H9 (cell line): Measurements from ENCODE around the gene ASMTL. TPM values are rescaled to one million over a fixed set of nuclear protein-coding genes. Genes with fewer than 3 reads are reported as not detected.

Experiments used
- DNase-seq: peaks from one replicate; pipeline ENCODE4 v3.0.0-alpha.2; 2017
- H2AFZ ChIP-seq: one replicate; pipeline ENCODE4 v1.6.1; 2013; ENCODE audit warnings: mild to moderate bottlenecking, low read length, control low read depth, moderate library complexity
- H2AK5ac ChIP-seq: 2 replicates; pipeline ENCODE4 v1.6.1; 2013; ENCODE audit warnings: low read length, control low read depth, mixed read lengths; ENCODE audit not compliant: insufficient read length
- H2BK120ac ChIP-seq: one replicate; pipeline ENCODE4 v1.6.1; 2013; ENCODE audit warnings: low read depth, mild to moderate bottlenecking, low read length, control low read depth, inconsistent platforms; ENCODE audit not compliant: poor library complexity, severe bottlenecking
- H2BK12ac ChIP-seq: 2 replicates; pipeline ENCODE4 v1.6.1; 2013; ENCODE audit warnings: low read length, control low read depth, mixed read lengths, low read depth; ENCODE audit not compliant: insufficient read length
- H2BK15ac ChIP-seq: 2 replicates; pipeline ENCODE4 v1.6.1; 2013; ENCODE audit warnings: low read depth, low read length, control low read depth
- H2BK20ac ChIP-seq: one replicate; pipeline ENCODE4 v1.6.1; 2013; ENCODE audit warnings: low read depth, mild to moderate bottlenecking, low read length, control low read depth, inconsistent platforms; ENCODE audit not compliant: poor library complexity, severe bottlenecking
- H2BK5ac ChIP-seq: 2 replicates; pipeline ENCODE4 v1.6.1; 2013; ENCODE audit warnings: low read length, control low read depth, mixed read lengths; ENCODE audit not compliant: insufficient read length
- H3K14ac ChIP-seq: 2 replicates; pipeline ENCODE4 v1.6.1; 2013; ENCODE audit warnings: low read length, control low read depth; ENCODE audit not compliant: insufficient read depth
- H3K18ac ChIP-seq: 2 replicates; pipeline ENCODE4 v1.6.1; 2013; ENCODE audit warnings: low read depth, mild to moderate bottlenecking, mixed read lengths, low read length, control low read depth; ENCODE audit not compliant: insufficient read length
- H3K23ac ChIP-seq: 2 replicates; pipeline ENCODE4 v1.6.1; 2013; ENCODE audit warnings: low read length, control low read depth, mixed read lengths, low read depth; ENCODE audit not compliant: insufficient read length
- H3K23me2 ChIP-seq: 2 replicates; pipeline ENCODE4 v1.6.1; 2013; ENCODE audit warnings: low read depth, mild to moderate bottlenecking, mixed read lengths, low read length, control low read depth; ENCODE audit not compliant: insufficient read length, poor library complexity, severe bottlenecking
- H3K27ac ChIP-seq: 2 replicates; pipeline ENCODE4 v1.5.1; 2013; ENCODE audit warnings: low read length, control low read depth, mixed read lengths, low read depth; ENCODE audit not compliant: insufficient read length
- H3K27me3 ChIP-seq: 2 replicates; pipeline ENCODE4 v1.6.1; 2013; ENCODE audit warnings: low read length, control low read depth, inconsistent platforms; ENCODE audit not compliant: insufficient read depth
- H3K4ac ChIP-seq: 2 replicates; pipeline ENCODE4 v1.6.1; 2013; ENCODE audit warnings: low read depth, mild to moderate bottlenecking, control low read depth, inconsistent platforms, low read length, moderate library complexity
- H3K4me1 ChIP-seq: 2 replicates; pipeline ENCODE4 v1.6.1; 2013; ENCODE audit warnings: low read length, control low read depth, inconsistent platforms; ENCODE audit not compliant: insufficient read depth
- H3K4me2 ChIP-seq: 2 replicates; pipeline ENCODE4 v1.6.1; 2013; ENCODE audit warnings: low read length, control low read depth, mixed read lengths; ENCODE audit not compliant: insufficient read length, insufficient read depth
- H3K56ac ChIP-seq: 2 replicates; pipeline ENCODE4 v1.6.1; 2013; ENCODE audit warnings: low read depth, mild to moderate bottlenecking, mixed read lengths, low read length, control low read depth; ENCODE audit not compliant: insufficient read length
- H3K79me1 ChIP-seq: 2 replicates; pipeline ENCODE4 v1.6.1; 2013; ENCODE audit warnings: low read depth, mild to moderate bottlenecking, moderate library complexity, low read length, control low read depth, inconsistent platforms; ENCODE audit not compliant: insufficient read depth, poor library complexity, severe bottlenecking
- H3K79me2 ChIP-seq: 2 replicates; pipeline ENCODE4 v1.6.1; 2013; ENCODE audit warnings: low read length, control low read depth, inconsistent platforms; ENCODE audit not compliant: insufficient read depth
- H3K9ac ChIP-seq: 2 replicates; pipeline ENCODE4 v1.6.1; 2013; ENCODE audit warnings: low read length, control low read depth, mixed read lengths; ENCODE audit not compliant: insufficient read length; ENCODE audit errors: extremely low read depth
- H3K9me3 ChIP-seq: one replicate; pipeline ENCODE4 v1.6.1; 2013; ENCODE audit warnings: low read depth, low read length, inconsistent platforms; ENCODE audit not compliant: control insufficient read depth
- H3T11ph ChIP-seq: one replicate; pipeline ENCODE4 v1.6.1; 2013; ENCODE audit warnings: mild to moderate bottlenecking, low read length, control low read depth, inconsistent platforms
- H4K20me1 ChIP-seq: one replicate; pipeline ENCODE4 v1.6.1; 2013; ENCODE audit not compliant: control insufficient read depth, insufficient read length, insufficient read depth
- H4K5ac ChIP-seq: 2 replicates; pipeline ENCODE4 v1.6.1; 2013; ENCODE audit warnings: low read depth, mild to moderate bottlenecking, mixed read lengths, low read length, control low read depth; ENCODE audit not compliant: insufficient read length
- H4K8ac ChIP-seq: replicated peaks from 2 replicates; pipeline ENCODE4 v1.6.1; 2013; ENCODE audit warnings: low read length, control low read depth, mixed read lengths, low read depth; ENCODE audit not compliant: insufficient read length
- H4K91ac ChIP-seq: 2 replicates; pipeline ENCODE4 v1.6.1; 2013; ENCODE audit warnings: low read depth, mild to moderate bottlenecking, moderate library complexity, mixed read lengths, low read length, control low read depth; ENCODE audit not compliant: insufficient read length
- H3K27ac Mint-ChIP-seq, 3 experiments: 2 replicates in 2 of 3; 3 replicates in 1 of 3; pipeline ENCODE4 v1.8.0; 2020 to 2021; ENCODE audit warnings: mixed read lengths in 3 of 3, mild to moderate bottlenecking in 1 of 3, moderate library complexity in 1 of 3
- H3K27me3 Mint-ChIP-seq: 2 replicates; pipeline ENCODE4 v1.8.0; 2021; ENCODE audit warnings: low read depth, mild to moderate bottlenecking, moderate library complexity, mixed read lengths
- H3K36me3 Mint-ChIP-seq, 3 experiments: 2 replicates in 2 of 3; 3 replicates in 1 of 3; pipeline ENCODE4 v1.8.0; 2020 to 2021; ENCODE audit warnings: low read depth in 3 of 3, mixed read lengths in 3 of 3; ENCODE audit not compliant: insufficient read depth in 1 of 3
- H3K4me1 Mint-ChIP-seq, 2 experiments: 2 replicates each; pipeline ENCODE4 v1.8.0; 2020; ENCODE audit warnings: mixed read lengths in 2 of 2
- H3K4me3 Mint-ChIP-seq, 2 experiments: 2 replicates in 1 of 2; 3 replicates in 1 of 2; pipeline ENCODE4 v1.8.0; 2020 to 2021; ENCODE audit warnings: mild to moderate bottlenecking in 2 of 2, mixed read lengths in 2 of 2, moderate library complexity in 1 of 2
- H3K9me3 Mint-ChIP-seq, 2 experiments: 2 replicates in 1 of 2; 3 replicates in 1 of 2; pipeline ENCODE4 v1.8.0; 2020; ENCODE audit warnings: mild to moderate bottlenecking in 2 of 2, mixed read lengths in 2 of 2, moderate library complexity in 1 of 2
- CTCF ChIP-seq: fragments of 200-600 bp; sonication (generic); conservative IDR thresholded peaks from 3 replicates; pipeline ENCODE4 v1.8.0; 2021; ENCODE audit warnings: antibody characterized with exemption, mild to moderate bottlenecking
- WGBS: extraction: QIAGEN DNeasy Blood & Tissue Kit; methylation state at CpG from one replicate; pipeline ENCODE4 v1.1.7; 2013; ENCODE audit warnings: missing lambda C conversion rate, low lambda C conversion rate, mixed read lengths; ENCODE audit not compliant: insufficient read length; ENCODE audit errors: extremely low coverage; 5-methylcytosine and 5-hydroxymethylcytosine counted together
- total RNA-seq: library from RNA; stranded (reverse); gene quantifications from 2 replicates; pipeline ENCODE4 v1.2.1, GENCODE V29; 2021

Gene ASMTL
- total RNA-seq, 1 experiment from 2014 or later, result 59.8 TPM

DNA sequence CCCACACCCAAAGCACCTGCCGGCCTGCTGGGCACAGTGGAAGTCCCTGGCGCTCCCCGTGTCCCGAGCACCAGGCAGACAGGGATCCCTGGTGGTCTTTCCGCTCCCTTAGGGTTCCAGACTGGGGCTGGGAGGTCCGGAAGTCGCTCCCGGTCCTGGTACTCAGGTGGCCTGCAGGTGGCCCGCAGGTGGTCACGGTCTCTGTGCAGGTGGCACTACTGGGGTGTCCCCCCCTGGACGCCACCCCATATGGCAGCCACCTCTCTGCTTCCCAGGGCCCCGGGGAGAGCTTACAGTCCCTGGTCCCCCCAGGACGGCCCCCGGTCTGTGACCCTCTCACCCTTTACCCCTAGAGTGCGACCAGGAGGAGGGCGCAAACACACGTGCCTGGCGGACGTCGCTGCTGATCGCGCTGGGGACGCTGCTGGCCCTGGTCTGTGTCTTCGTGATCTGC lies 74.4 kb downstream of the ASMTL start:
- no peak overlapping the region for H2BK120ac ChIP-seq
- no peak overlapping the region for H4K91ac ChIP-seq
- H3K9me3 Mint-ChIP-seq, result peaks cover 0 to 3% of the 10 kb centered on the region in 2 experiments; a peak in 1 of 5 replicates
- no peaks in the 10 kb centered on the region for H3K27me3 ChIP-seq
- H2BK5ac ChIP-seq, result no peak overlapping the region
- no peak overlapping the region for H3K18ac ChIP-seq
- no peak overlapping the region for H3T11ph ChIP-seq
- no peak overlapping the region for H4K5ac ChIP-seq
- no peak overlapping the region for H3K56ac ChIP-seq
- H3K4me3 Mint-ChIP-seq, result no peak overlapping the region
- H2BK12ac ChIP-seq, result no peak overlapping the region
- no peak overlapping the region for H3K27ac ChIP-seq
- no peak overlapping the region for H3K4me2 ChIP-seq
- H3K23me2 ChIP-seq, result no peaks in the 10 kb centered on the region
- H2BK15ac ChIP-seq, result no peak overlapping the region
- WGBS, result no CpG with 5 or more reads among the region's 24 CpGs
- H3K79me2 ChIP-seq, result no peaks in the 10 kb centered on the region
- H4K8ac ChIP-seq, result no peak overlapping the region
- no peak overlapping the region for H3K9ac ChIP-seq
- H3K4ac ChIP-seq, result no peak overlapping the region
- no peak overlapping the region for H3K23ac ChIP-seq
- H2AK5ac ChIP-seq, result no peak overlapping the region
- no peaks in the 10 kb centered on the region; the same call in 1 of the 2 replicates for H3K27me3 Mint-ChIP-seq
- peaks cover 3 to 18% (median 18%) of the 10 kb centered on the region in 3 experiments; a peak in 6 of 7 replicates for H3K36me3 Mint-ChIP-seq
- H3K4me1 ChIP-seq, result no peaks in the 10 kb centered on the region; the same call in 1 of the 2 replicates
- peaks cover 6 to 13% of the 10 kb centered on the region in 2 experiments for H3K4me1 Mint-ChIP-seq
- no peaks in the 10 kb centered on the region for H3K79me1 ChIP-seq
- no peak for TF ChIP-seq CTCF
- no peak for DNase-seq
- no peaks in the 10 kb centered on the region for H4K20me1 ChIP-seq
- peak overlapping the region in 1 of 3 experiments; percentile 55; a peak in 3 of 7 replicates for H3K27ac Mint-ChIP-seq
- H2AFZ ChIP-seq, result no peak overlapping the region
- no peak overlapping the region for H3K14ac ChIP-seq
- H2BK20ac ChIP-seq, result no peak overlapping the region
- H3K9me3 ChIP-seq, result no peaks in the 10 kb centered on the region
